GM12878 (cell line): ENCODE data around the gene ALDH3B2. TPM values are rescaled to one million over a fixed set of nuclear protein-coding genes. Genes with fewer than 3 reads are reported as not detected.

Experiments
- BCL11A ChIP-seq: IDR thresholded peaks from 2 replicates; pipeline ENCODE4 v1.6.1; 2011; ENCODE audit warnings: low read depth, low read length
- BCL3 ChIP-seq: IDR thresholded peaks from 2 replicates; pipeline ENCODE4 v1.6.1; 2011; ENCODE audit warnings: borderline replicate concordance, low read depth, mild to moderate bottlenecking, moderate library complexity, low read length; ENCODE audit not compliant: insufficient read depth, poor library complexity, severe bottlenecking
- CBFB ChIP-seq: IDR thresholded peaks from 2 replicates; pipeline ENCODE4 v1.6.1; 2016; ENCODE audit warnings: antibody characterized with exemption, low read depth
- EP300 ChIP-seq, 2 experiments: fragments of 150-350 bp in 1 of 2; IDR thresholded peaks; 2 replicates each; pipeline ENCODE4 v1.6.1; 2011 to 2012; ENCODE audit warnings: low read depth in 2 of 2, low read length in 2 of 2, borderline replicate concordance in 1 of 2, improper control_type of control experiment in 1 of 2, inconsistent platforms in 1 of 2; ENCODE audit not compliant: control insufficient read depth in 1 of 2
- ESRRA ChIP-seq: IDR thresholded peaks from 2 replicates; pipeline ENCODE4 v1.6.1; 2012; ENCODE audit warnings: mild to moderate bottlenecking, low read length, improper control_type of control experiment
- HDGF ChIP-seq: fragments of 450-650 bp; IDR thresholded peaks from 2 replicates; pipeline ENCODE4 v1.6.1; 2016; ENCODE audit warnings: antibody characterized with exemption
- IKZF1 ChIP-seq: fragments of 450-650 bp; conservative IDR thresholded peaks from 2 replicates; pipeline ENCODE4 v1.6.1; 2017; ENCODE audit warnings: antibody characterized with exemption, mild to moderate bottlenecking
- MEF2B ChIP-seq: fragments of 450-650 bp; IDR thresholded peaks from 2 replicates; pipeline ENCODE4 v1.6.1; 2018; ENCODE audit warnings: mild to moderate bottlenecking, moderate library complexity; ENCODE audit not compliant: partially characterized antibody, poor library complexity, severe bottlenecking
- MTA2 ChIP-seq: fragments of 450-650 bp; IDR thresholded peaks from 2 replicates; pipeline ENCODE4 v1.6.1; 2016; ENCODE audit warnings: low read depth, mild to moderate bottlenecking, moderate library complexity
- NFIC ChIP-seq: IDR thresholded peaks from 2 replicates; pipeline ENCODE4 v1.6.1; 2012; ENCODE audit warnings: low read depth, mild to moderate bottlenecking, inconsistent platforms, low read length, moderate library complexity
- NKRF ChIP-seq: fragments of 450-650 bp; conservative IDR thresholded peaks from 2 replicates; pipeline ENCODE4 v1.6.1; 2017; ENCODE audit warnings: mild to moderate bottlenecking, moderate library complexity
- POU2F2 ChIP-seq: IDR thresholded peaks from 3 replicates; pipeline ENCODE4 v1.6.1; 2011; ENCODE audit warnings: low read depth, mild to moderate bottlenecking, low read length, borderline replicate concordance
- RUNX3 ChIP-seq: IDR thresholded peaks from 2 replicates; pipeline ENCODE4 v1.6.1; 2012; ENCODE audit warnings: low read length, inconsistent platforms
- SMAD1 ChIP-seq: fragments of 450-650 bp; IDR thresholded peaks from 2 replicates; pipeline ENCODE4 v1.6.1; 2018; ENCODE audit warnings: mild to moderate bottlenecking, low read depth; ENCODE audit not compliant: partially characterized antibody
- SMC3 ChIP-seq: IDR thresholded peaks from 2 replicates; pipeline ENCODE4 v1.6.1; 2011; ENCODE audit warnings: low read length, improper control_type of control experiment, borderline replicate concordance
- SPI1 ChIP-seq: IDR thresholded peaks from 2 replicates; pipeline ENCODE4 v1.6.1; 2011; ENCODE audit warnings: low read depth, mild to moderate bottlenecking, low read length, moderate library complexity, borderline replicate concordance; ENCODE audit not compliant: insufficient read depth
- ZBED1 ChIP-seq: IDR thresholded peaks from 2 replicates; pipeline ENCODE4 v1.6.1; 2016; ENCODE audit warnings: borderline replicate concordance
- ZNF384 ChIP-seq: IDR thresholded peaks from 2 replicates; pipeline ENCODE4 v1.6.1; 2012; ENCODE audit warnings: low read depth, mild to moderate bottlenecking, low read length, improper control_type of control experiment, borderline replicate concordance
- polyA plus RNA-seq, 11 experiments: library from polyadenylated mRNA; depleted of rRNA in 4 of 11; unstranded in 6 of 11; stranded (reverse) in 5 of 11; fragments of >200 nt; fragmentation: Nextera tagmentation in 4 of 11; fragmentation: Illumina TruSeq in 1 of 11; extraction: Ambion mirVana in 4 of 11; extraction: Trizol in 1 of 11; gene quantifications; 1 replicate in 1 of 11; 2 replicates in 10 of 11; pipeline versions ENCODE4 v1.2.1 to v1.2.3, GENCODE V29; 2011 to 2016; ENCODE audit warnings: inconsistent platforms in 2 of 11, missing spikeins in 2 of 11, low read depth in 1 of 11
- total RNA-seq, 4 experiments: library from RNA; depleted of rRNA in 3 of 4; stranded (reverse); fragments of >200 nt in 3 of 4; fragmentation: Illumina TruSeq in 1 of 4; extraction: Trizol in 1 of 4; gene quantifications; 2 replicates each; pipeline versions ENCODE4 v1.2.1 to v1.2.3, GENCODE V29; 2013 to 2021
- TF ChIP-seq, protein P1 (sequence below): fragments of 450-650 bp; IDR thresholded peaks from 2 replicates; pipeline ENCODE4 v1.6.1; 2016; ENCODE audit warnings: mild to moderate bottlenecking, moderate library complexity, borderline replicate concordance

ALDH3B2 gene
- total and polyA plus RNA-seq, 10 of the 15 experiments (the other 5 are each of a cell fraction or from before 2014, with no cell fraction given): 0.09 to 0.17 TPM; not detected in 8

- TF ChIP-seq, protein P1, sequence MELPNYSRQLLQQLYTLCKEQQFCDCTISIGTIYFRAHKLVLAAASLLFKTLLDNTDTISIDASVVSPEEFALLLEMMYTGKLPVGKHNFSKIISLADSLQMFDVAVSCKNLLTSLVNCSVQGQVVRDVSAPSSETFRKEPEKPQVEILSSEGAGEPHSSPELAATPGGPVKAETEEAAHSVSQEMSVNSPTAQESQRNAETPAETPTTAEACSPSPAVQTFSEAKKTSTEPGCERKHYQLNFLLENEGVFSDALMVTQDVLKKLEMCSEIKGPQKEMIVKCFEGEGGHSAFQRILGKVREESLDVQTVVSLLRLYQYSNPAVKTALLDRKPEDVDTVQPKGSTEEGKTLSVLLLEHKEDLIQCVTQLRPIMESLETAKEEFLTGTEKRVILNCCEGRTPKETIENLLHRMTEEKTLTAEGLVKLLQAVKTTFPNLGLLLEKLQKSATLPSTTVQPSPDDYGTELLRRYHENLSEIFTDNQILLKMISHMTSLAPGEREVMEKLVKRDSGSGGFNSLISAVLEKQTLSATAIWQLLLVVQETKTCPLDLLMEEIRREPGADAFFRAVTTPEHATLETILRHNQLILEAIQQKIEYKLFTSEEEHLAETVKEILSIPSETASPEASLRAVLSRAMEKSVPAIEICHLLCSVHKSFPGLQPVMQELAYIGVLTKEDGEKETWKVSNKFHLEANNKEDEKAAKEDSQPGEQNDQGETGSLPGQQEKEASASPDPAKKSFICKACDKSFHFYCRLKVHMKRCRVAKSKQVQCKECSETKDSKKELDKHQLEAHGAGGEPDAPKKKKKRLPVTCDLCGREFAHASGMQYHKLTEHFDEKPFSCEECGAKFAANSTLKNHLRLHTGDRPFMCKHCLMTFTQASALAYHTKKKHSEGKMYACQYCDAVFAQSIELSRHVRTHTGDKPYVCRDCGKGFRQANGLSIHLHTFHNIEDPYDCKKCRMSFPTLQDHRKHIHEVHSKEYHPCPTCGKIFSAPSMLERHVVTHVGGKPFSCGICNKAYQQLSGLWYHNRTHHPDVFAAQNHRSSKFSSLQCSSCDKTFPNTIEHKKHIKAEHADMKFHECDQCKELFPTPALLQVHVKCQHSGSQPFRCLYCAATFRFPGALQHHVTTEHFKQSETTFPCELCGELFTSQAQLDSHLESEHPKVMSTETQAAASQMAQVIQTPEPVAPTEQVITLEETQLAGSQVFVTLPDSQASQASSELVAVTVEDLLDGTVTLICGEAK: no peak
- no peak; the same call in 1 of the 2 replicates for TF ChIP-seq ZBED1
- TF ChIP-seq RUNX3: peak; percentile 86
- TF ChIP-seq NFIC: peak; percentile 79; the same call in 1 of the 2 replicates
- no peak for TF ChIP-seq SMC3
- TF ChIP-seq BCL3: no peak
- no peak for TF ChIP-seq NKRF
- peak; percentile 51; the same call in 1 of the 2 replicates for TF ChIP-seq BCL11A
- no peak for TF ChIP-seq ESRRA
- no peak for TF ChIP-seq SMAD1
- peak; percentile 67 for TF ChIP-seq IKZF1
- peak; percentile 75 for TF ChIP-seq SPI1
- TF ChIP-seq MEF2B: peak; percentile 67
- no peak for TF ChIP-seq HDGF
- TF ChIP-seq MTA2: peak; percentile 50; the same call in 1 of the 2 replicates
- peak; percentile 47; the same call in 1 of the 2 replicates for TF ChIP-seq CBFB
- peak; percentile 11 to 51; a peak in 1 of 4 replicates for TF ChIP-seq EP300 (IDR thresholded peaks at IDR 0.05; ENCODE audit: borderline replicate concordance in 1 of 2, control insufficient read depth in 1 of 2, low read depth in 2 of 2, low read length in 2 of 2)
- TF ChIP-seq ZNF384: no peak
- no peak for TF ChIP-seq POU2F2
Measured at GRCh38 chr11:67648796-67649613, 25.4 kb downstream of the ALDH3B2 start (continued).
